ENCODE results near the gene NET1. TPM values are rescaled to one million over a fixed set of nuclear protein-coding genes. Genes with fewer than 3 reads are reported as not detected.

The NET1 gene
- total RNA-seq, 1 experiment from 2014 or later: 154 TPM

DNA sequence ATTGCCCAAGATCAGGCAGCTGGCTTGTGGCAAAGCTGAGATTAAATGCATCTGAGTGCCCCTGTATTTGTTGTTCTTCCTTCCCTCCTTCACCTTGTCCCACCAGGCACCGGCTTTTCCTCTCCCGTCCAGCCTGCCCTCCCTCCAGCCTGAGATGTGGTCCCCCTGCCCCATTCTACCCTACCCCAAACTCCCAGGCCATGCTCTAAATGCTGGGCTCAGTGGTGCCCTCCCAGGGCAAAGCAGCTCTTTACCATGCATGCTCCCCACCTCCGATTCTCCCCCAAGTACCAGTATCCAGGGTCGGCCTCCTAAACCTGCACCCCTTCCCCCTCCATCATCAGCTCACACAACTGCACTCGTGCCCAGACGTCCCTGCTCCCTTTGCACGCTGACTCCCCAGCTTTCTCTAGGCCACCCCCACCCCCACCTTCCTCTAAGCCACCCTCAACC lies 50.5 kb downstream of the NET1 start:
- TF ChIP-seq, protein P1, sequence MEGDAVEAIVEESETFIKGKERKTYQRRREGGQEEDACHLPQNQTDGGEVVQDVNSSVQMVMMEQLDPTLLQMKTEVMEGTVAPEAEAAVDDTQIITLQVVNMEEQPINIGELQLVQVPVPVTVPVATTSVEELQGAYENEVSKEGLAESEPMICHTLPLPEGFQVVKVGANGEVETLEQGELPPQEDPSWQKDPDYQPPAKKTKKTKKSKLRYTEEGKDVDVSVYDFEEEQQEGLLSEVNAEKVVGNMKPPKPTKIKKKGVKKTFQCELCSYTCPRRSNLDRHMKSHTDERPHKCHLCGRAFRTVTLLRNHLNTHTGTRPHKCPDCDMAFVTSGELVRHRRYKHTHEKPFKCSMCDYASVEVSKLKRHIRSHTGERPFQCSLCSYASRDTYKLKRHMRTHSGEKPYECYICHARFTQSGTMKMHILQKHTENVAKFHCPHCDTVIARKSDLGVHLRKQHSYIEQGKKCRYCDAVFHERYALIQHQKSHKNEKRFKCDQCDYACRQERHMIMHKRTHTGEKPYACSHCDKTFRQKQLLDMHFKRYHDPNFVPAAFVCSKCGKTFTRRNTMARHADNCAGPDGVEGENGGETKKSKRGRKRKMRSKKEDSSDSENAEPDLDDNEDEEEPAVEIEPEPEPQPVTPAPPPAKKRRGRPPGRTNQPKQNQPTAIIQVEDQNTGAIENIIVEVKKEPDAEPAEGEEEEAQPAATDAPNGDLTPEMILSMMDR (IDR thresholded peaks at IDR 0.05; ENCODE audit: unreplicated experiment): no peak
- no TSS peak for BruUV-seq (replicated peaks)
- Mint-ChIP-seq H3K4me1 (ENCODE audit: low read depth, unreplicated experiment) (peaks cover 27% of the 10 kb centered on the region), H3K27me3 (ENCODE audit: unreplicated experiment) (no peaks in the 10 kb centered on the region), H3K36me3 (ENCODE audit: insufficient read depth, unreplicated experiment) (peaks cover 59% of the 10 kb centered on the region), H3K9me3 (ENCODE audit: low read depth, unreplicated experiment) (no peaks in the 10 kb centered on the region), H3K27ac (ENCODE audit: unreplicated experiment) (peak overlapping the region; percentile 48), H3K4me3 (ENCODE audit: low read depth, unreplicated experiment) (no peak overlapping the region)
- no peak for DNase-seq
- intact Hi-C loops (cut with micrococcal nuclease; ENCODE audit: unreplicated experiment): no loop called here
- CTCF ChIA-PET: interaction anchor here (0.5 to 1.4 kb wide), 3 partner anchors 9 to 160 kb away, joined by 3 to 4 read pairs (median 3); no protein-coding TSS in a partner anchor

DNA sequence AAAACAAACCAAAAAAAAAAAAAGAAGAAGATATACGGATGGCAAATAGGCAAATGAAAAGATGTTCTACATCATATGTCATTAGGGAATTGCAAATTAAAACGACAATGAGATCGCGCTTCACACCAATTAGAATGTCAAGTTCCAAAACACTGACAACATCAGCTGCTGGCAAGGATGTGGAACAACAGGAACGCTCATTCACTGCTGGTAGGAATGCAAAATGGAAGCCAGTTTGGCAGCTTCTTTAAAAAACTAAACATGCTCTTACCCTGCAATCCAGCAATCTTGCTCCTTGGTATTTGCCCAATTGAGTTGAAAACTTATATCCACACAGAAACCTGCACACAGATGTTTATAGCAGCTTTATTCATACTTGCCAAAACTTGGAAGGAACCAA lies 52.2 kb downstream of the NET1 start:
- TF ChIP-seq, protein P1 (IDR thresholded peaks at IDR 0.05; ENCODE audit: unreplicated experiment): no peak
- peaks cover 21% of the 10 kb centered on the region for H3K4me1 Mint-ChIP-seq (ENCODE audit: low read depth, unreplicated experiment)
- DNase-seq: no peak
- intact Hi-C loops (cut with micrococcal nuclease; ENCODE audit: unreplicated experiment): no loop called here
- CTCF ChIA-PET: no interaction called here
- H3K27me3 Mint-ChIP-seq (ENCODE audit: unreplicated experiment): no peaks in the 10 kb centered on the region
- no TSS peak for BruUV-seq (replicated peaks)
- H3K9me3 Mint-ChIP-seq (ENCODE audit: low read depth, unreplicated experiment): no peaks in the 10 kb centered on the region
- peaks cover 45% of the 10 kb centered on the region for H3K36me3 Mint-ChIP-seq (ENCODE audit: insufficient read depth, unreplicated experiment)
- no peak overlapping the region for H3K27ac Mint-ChIP-seq (ENCODE audit: unreplicated experiment)
- no peak overlapping the region for H3K4me3 Mint-ChIP-seq (ENCODE audit: low read depth, unreplicated experiment)

DNA sequence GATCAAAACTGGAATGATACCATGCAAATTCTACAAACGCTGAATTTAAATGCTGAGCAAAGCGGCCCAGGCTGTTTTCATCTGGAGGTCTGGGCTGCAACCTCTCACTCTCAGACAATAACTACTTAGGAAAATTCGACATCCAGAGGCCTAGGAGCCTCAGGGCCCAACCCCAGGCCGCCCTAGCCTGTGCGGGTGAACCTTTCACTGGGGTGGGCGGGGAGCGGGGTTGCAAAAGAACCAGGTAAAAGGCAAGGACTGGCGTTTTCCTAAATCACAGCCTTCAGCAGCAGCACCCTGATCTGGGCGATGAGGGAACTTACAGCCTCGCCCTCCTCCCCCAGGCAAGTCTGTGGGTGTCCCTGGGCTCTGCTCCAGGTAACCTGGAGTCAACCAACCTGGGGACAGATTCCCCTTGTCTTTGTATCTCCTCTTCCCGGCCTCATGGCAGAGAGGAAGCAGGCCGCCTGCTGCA lies 53.7 kb downstream of the NET1 start:
- intact Hi-C loops (cut with micrococcal nuclease; ENCODE audit: unreplicated experiment): no loop called here
- peak overlapping the region; percentile 81 for H3K27ac Mint-ChIP-seq (ENCODE audit: unreplicated experiment)
- H3K4me3 Mint-ChIP-seq (ENCODE audit: low read depth, unreplicated experiment): peak overlapping the region; percentile 43
- no peak for DNase-seq
- H3K36me3 Mint-ChIP-seq (ENCODE audit: insufficient read depth, unreplicated experiment): peaks cover 30% of the 10 kb centered on the region
- BruUV-seq (replicated peaks): no TSS peak
- H3K4me1 Mint-ChIP-seq (ENCODE audit: low read depth, unreplicated experiment): peaks cover 21% of the 10 kb centered on the region
- TF ChIP-seq, protein P1 (IDR thresholded peaks at IDR 0.05; ENCODE audit: unreplicated experiment): no peak
- CTCF ChIA-PET: interaction anchor here (0.6 kb wide), 1 partner anchor 20 kb away, joined by 3 read pairs; no protein-coding TSS in a partner anchor
- no peaks in the 10 kb centered on the region for H3K9me3 Mint-ChIP-seq (ENCODE audit: low read depth, unreplicated experiment)
- H3K27me3 Mint-ChIP-seq (ENCODE audit: unreplicated experiment): no peaks in the 10 kb centered on the region

DNA sequence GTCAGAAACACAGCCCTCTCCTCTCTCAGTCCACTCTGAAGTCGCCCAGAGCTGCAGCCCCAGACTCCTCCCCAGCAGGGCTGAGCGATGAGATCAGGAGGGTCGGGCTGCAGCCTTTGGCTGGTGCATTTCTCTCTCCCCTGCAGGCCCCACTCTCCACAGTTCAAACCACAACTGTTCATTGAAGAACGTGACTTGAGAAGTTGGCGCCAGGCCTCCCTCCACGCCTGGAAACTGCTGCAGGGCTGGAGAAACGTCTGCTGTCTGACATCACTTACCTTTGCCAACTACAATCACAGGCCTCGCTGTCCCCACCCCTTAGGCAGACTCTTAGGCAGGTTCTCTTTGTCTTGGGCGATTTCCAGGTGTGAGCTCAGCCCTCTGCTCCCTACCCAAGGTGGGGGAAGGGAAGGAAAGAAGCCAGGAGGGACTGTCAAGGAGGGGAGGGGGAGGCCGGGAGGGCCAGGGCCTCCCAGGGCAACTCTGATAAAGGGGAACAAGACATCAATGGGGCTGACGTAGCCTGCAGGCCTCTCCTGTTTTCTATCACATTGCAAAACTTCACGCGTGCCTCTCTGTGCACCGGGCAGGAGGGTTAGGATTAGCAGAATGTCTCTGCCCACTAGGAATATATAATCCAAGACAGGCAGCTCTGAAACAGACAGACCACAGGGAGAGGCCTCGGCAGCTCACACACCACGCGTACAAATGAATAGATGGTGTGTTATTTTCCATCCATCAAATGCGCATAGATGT lies 54.3 kb downstream of the NET1 start:
- peaks cover 5% of the 10 kb centered on the region for H3K27me3 Mint-ChIP-seq (ENCODE audit: unreplicated experiment)
- peak overlapping the region; percentile 43 for H3K4me3 Mint-ChIP-seq (ENCODE audit: low read depth, unreplicated experiment)
- TF ChIP-seq, protein P1 (IDR thresholded peaks at IDR 0.05; ENCODE audit: unreplicated experiment): no peak
- peaks cover 24% of the 10 kb centered on the region for H3K36me3 Mint-ChIP-seq (ENCODE audit: insufficient read depth, unreplicated experiment)
- CTCF ChIA-PET: interaction anchor here (0.6 kb wide), 2 partner anchors 18 to 20 kb away, joined by 3 read pairs; no protein-coding TSS in a partner anchor
- intact Hi-C loops (cut with micrococcal nuclease; ENCODE audit: unreplicated experiment): no loop called here
- DNase-seq: peak; percentile 59
- H3K9me3 Mint-ChIP-seq (ENCODE audit: low read depth, unreplicated experiment): no peaks in the 10 kb centered on the region
- BruUV-seq (replicated peaks): no TSS peak
- H3K4me1 Mint-ChIP-seq (ENCODE audit: low read depth, unreplicated experiment): peaks cover 21% of the 10 kb centered on the region
- peak overlapping the region; percentile 81 for H3K27ac Mint-ChIP-seq (ENCODE audit: unreplicated experiment)

Measured in Calu3 (cell line).